ENCODE data around the gene FCER1A.

Gene FCER1A

GRCh38 chr1:159289060-159289459, 13.1 kb upstream of the FCER1A start:
- ChIA-PET POLR2A (no interaction called here), CTCF (no interaction called here)
- DNase-seq (ENCODE audit: extremely low spot score): no peak
- TF ChIP-seq BHLHE40 (IDR thresholded peaks at IDR 0.05; ENCODE audit: borderline replicate concordance) (no peak), LEF1 (IDR thresholded peaks at IDR 0.05; ENCODE audit: borderline replicate concordance) (no peak), FOXK2 (IDR thresholded peaks at IDR 0.05) (no peak), SP1 (IDR thresholded peaks at IDR 0.05) (no peak), FOXM1 (IDR thresholded peaks at IDR 0.05; ENCODE audit: borderline replicate concordance) (no peak), L3MBTL2 (conservative IDR thresholded peaks at IDR 0.05) (no peak), ELF4 (IDR thresholded peaks at IDR 0.05) (no peak), NFRKB (IDR thresholded peaks at IDR 0.05) (no peak), TARDBP (IDR thresholded peaks at IDR 0.05) (no peak), CTBP1 (IDR thresholded peaks at IDR 0.05; ENCODE audit: borderline replicate concordance) (no peak), HDGF (IDR thresholded peaks at IDR 0.05; ENCODE audit: borderline replicate concordance) (no peak), ARNT (IDR thresholded peaks at IDR 0.05) (no peak), ZNF384 (IDR thresholded peaks at IDR 0.05) (no peak), SUZ12 (IDR thresholded peaks at IDR 0.05) (no peak), FOXA1 (IDR thresholded peaks at IDR 0.05) (no peak), PKNOX1 (IDR thresholded peaks at IDR 0.05) (no peak)

- ChIA-PET POLR2A (no interaction called here), CTCF (no interaction called here)
- TF ChIP-seq LEF1 (IDR thresholded peaks at IDR 0.05; ENCODE audit: borderline replicate concordance) (no peak), SUZ12 (IDR thresholded peaks at IDR 0.05) (no peak), ARNT (IDR thresholded peaks at IDR 0.05) (no peak), BHLHE40 (IDR thresholded peaks at IDR 0.05; ENCODE audit: borderline replicate concordance) (no peak), ZNF384 (IDR thresholded peaks at IDR 0.05) (no peak), HDGF (IDR thresholded peaks at IDR 0.05; ENCODE audit: borderline replicate concordance) (no peak), PKNOX1 (IDR thresholded peaks at IDR 0.05) (no peak), NFRKB (IDR thresholded peaks at IDR 0.05) (no peak), L3MBTL2 (conservative IDR thresholded peaks at IDR 0.05) (no peak), SP1 (IDR thresholded peaks at IDR 0.05) (no peak), FOXM1 (IDR thresholded peaks at IDR 0.05; ENCODE audit: borderline replicate concordance) (no peak), CTBP1 (IDR thresholded peaks at IDR 0.05; ENCODE audit: borderline replicate concordance) (no peak), TARDBP (IDR thresholded peaks at IDR 0.05) (no peak), FOXK2 (IDR thresholded peaks at IDR 0.05) (no peak), ELF4 (IDR thresholded peaks at IDR 0.05) (no peak), FOXA1 (IDR thresholded peaks at IDR 0.05) (no peak)
- DNase-seq (ENCODE audit: extremely low spot score): no peak
These were observed 10.7 kb upstream of the FCER1A start for GRCh38 chr1:159291424-159291823.

- TF ChIP-seq ZNF384 (IDR thresholded peaks at IDR 0.05) (no peak), FOXM1 (IDR thresholded peaks at IDR 0.05; ENCODE audit: borderline replicate concordance) (no peak), CTBP1 (IDR thresholded peaks at IDR 0.05; ENCODE audit: borderline replicate concordance) (no peak), TARDBP (IDR thresholded peaks at IDR 0.05) (no peak), PKNOX1 (IDR thresholded peaks at IDR 0.05) (no peak), FOXK2 (IDR thresholded peaks at IDR 0.05) (no peak), BHLHE40 (IDR thresholded peaks at IDR 0.05; ENCODE audit: borderline replicate concordance) (no peak), ARNT (IDR thresholded peaks at IDR 0.05) (no peak), HDGF (IDR thresholded peaks at IDR 0.05; ENCODE audit: borderline replicate concordance) (no peak), SP1 (IDR thresholded peaks at IDR 0.05) (no peak), ELF4 (IDR thresholded peaks at IDR 0.05) (no peak), NFRKB (IDR thresholded peaks at IDR 0.05) (no peak), L3MBTL2 (conservative IDR thresholded peaks at IDR 0.05) (no peak), LEF1 (IDR thresholded peaks at IDR 0.05; ENCODE audit: borderline replicate concordance) (no peak), SUZ12 (IDR thresholded peaks at IDR 0.05) (no peak), FOXA1 (IDR thresholded peaks at IDR 0.05) (no peak)
- no peak for DNase-seq (ENCODE audit: extremely low spot score)
- ChIA-PET POLR2A (no interaction called here), CTCF (no interaction called here)
These were observed 5.3 kb upstream of the FCER1A start for GRCh38 chr1:159296706-159297375.

- TF ChIP-seq FOXM1 (IDR thresholded peaks at IDR 0.05; ENCODE audit: borderline replicate concordance): no peak
- TF ChIP-seq ELF4 (IDR thresholded peaks at IDR 0.05): no peak
- TF ChIP-seq ARNT (IDR thresholded peaks at IDR 0.05): no peak
- TF ChIP-seq TARDBP (IDR thresholded peaks at IDR 0.05): no peak
- TF ChIP-seq FOXK2 (IDR thresholded peaks at IDR 0.05): no peak
- no peak for TF ChIP-seq PKNOX1 (IDR thresholded peaks at IDR 0.05)
- no peak for TF ChIP-seq CTBP1 (IDR thresholded peaks at IDR 0.05; ENCODE audit: borderline replicate concordance)
- DNase-seq (ENCODE audit: extremely low spot score): no peak
- ChIA-PET POLR2A (no interaction called here), CTCF (no interaction called here)
These were observed 2.0 kb upstream of the FCER1A start for GRCh38 chr1:159300146-159300545.

- POLR2A ChIA-PET: no interaction called here
- DNase-seq (ENCODE audit: extremely low spot score): no peak
- CTCF ChIA-PET: no interaction called here
- TF ChIP-seq ARNT (IDR thresholded peaks at IDR 0.05): no peak
- no peak for TF ChIP-seq BHLHE40 (IDR thresholded peaks at IDR 0.05; ENCODE audit: borderline replicate concordance)
- TF ChIP-seq SP1 (IDR thresholded peaks at IDR 0.05): no peak
- no peak for TF ChIP-seq FOXA1 (IDR thresholded peaks at IDR 0.05)
- no peak for TF ChIP-seq LEF1 (IDR thresholded peaks at IDR 0.05; ENCODE audit: borderline replicate concordance)
- no peak for TF ChIP-seq TARDBP (IDR thresholded peaks at IDR 0.05)
- no peak for TF ChIP-seq CTBP1 (IDR thresholded peaks at IDR 0.05; ENCODE audit: borderline replicate concordance)
These were observed 5.3 kb downstream of the FCER1A start for GRCh38 chr1:159307346-159308020.

Data from HEK293T (cell line).